Keratinocyte (primary cell): Measurements from ENCODE around the gene ANTXRL.

Experiments
- CTCF ChIP-seq, 3 experiments: IDR thresholded peaks in 1 of 3; conservative IDR thresholded peaks in 1 of 3; optimal IDR thresholded peaks in 1 of 3; 2 replicates in 2 of 3; 3 replicates in 1 of 3; pipeline versions ENCODE3 to v1.5.1; 2011; ENCODE audit warnings: low read length in 3 of 3, mild to moderate bottlenecking in 3 of 3, moderate library complexity in 2 of 3, control low read depth in 1 of 3, inconsistent platforms in 1 of 3; ENCODE audit not compliant: insufficient read depth in 2 of 3; ENCODE audit errors: extremely low read depth in 1 of 3
- EZH2 ChIP-seq: IDR thresholded peaks from one replicate; pipeline ENCODE4 v1.6.1; 2012; ENCODE audit warnings: inconsistent platforms, mild to moderate bottlenecking, low read length, moderate library complexity

GRCh38 chr10:46294641-46295220, 7.9 kb downstream of the ANTXRL start:
- TF ChIP-seq CTCF (optimal IDR thresholded peaks at IDR 0.05 in 1 of 3, IDR thresholded peaks at IDR 0.05 in 1 of 3, conservative IDR thresholded peaks at IDR 0.05 in 1 of 3; ENCODE audit: extremely low read depth in 1 of 3, insufficient read depth in 2 of 3, low read length in 3 of 3) = no peak
- no peak for TF ChIP-seq EZH2
